Measurements from ENCODE around the gene GORASP2.

The GORASP2 gene

GRCh38 chr2:170928824-170929685, at the start of gene GORASP2:
GORASP2 (plus strand) TSS chr2:170929253; CDS start chr2:170929341, 88 bp downstream.
- peak within 1 kb of the TSS; percentile 97 for H3K9ac ChIP-seq (ENCODE audit: insufficient read length, low read depth)
- peaks cover 25% of the 10 kb centered on the region for H3K9me3 ChIP-seq (ENCODE audit: insufficient read depth, low read length)
- no peaks in the 10 kb centered on the region for H3K4me1 ChIP-seq (ENCODE audit: insufficient read depth, insufficient read length)
- H3K36me3 ChIP-seq (ENCODE audit: insufficient read depth, insufficient read length, low read length): peaks cover 25% of the 10 kb centered on the region
- H3K27me3 ChIP-seq (ENCODE audit: insufficient read depth, insufficient read length): no peaks in the 10 kb centered on the region
- H3K4me3 ChIP-seq (ENCODE audit: insufficient read length, low read depth): peak within 1 kb of the TSS; percentile 87
- TF ChIP-seq ZNF274 (IDR thresholded peaks at IDR 0.05; ENCODE audit: low read depth, low read length) (no peak), YY1 (IDR thresholded peaks at IDR 0.05; ENCODE audit: insufficient read depth, insufficient read length) (no peak), SUZ12 (IDR thresholded peaks at IDR 0.05; ENCODE audit: extremely low read depth, insufficient read depth, insufficient read length) (no peak)
- DNase-seq (ENCODE audit: low read depth, low spot score): peak; percentile 99

- H3K9ac ChIP-seq (ENCODE audit: insufficient read length, low read depth): no peak overlapping the region
- TF ChIP-seq ZNF274 (IDR thresholded peaks at IDR 0.05; ENCODE audit: low read depth, low read length): no peak
- TF ChIP-seq SUZ12 (IDR thresholded peaks at IDR 0.05; ENCODE audit: extremely low read depth, insufficient read depth, insufficient read length): no peak
- TF ChIP-seq YY1 (IDR thresholded peaks at IDR 0.05; ENCODE audit: insufficient read depth, insufficient read length): no peak
- H3K4me3 ChIP-seq (ENCODE audit: insufficient read length, low read depth): no peak overlapping the region
- H3K9me3 ChIP-seq (ENCODE audit: insufficient read depth, low read length): no peaks in the 10 kb centered on the region
- DNase-seq (ENCODE audit: low read depth, low spot score): no peak
- no peaks in the 10 kb centered on the region for H3K36me3 ChIP-seq (ENCODE audit: insufficient read depth, insufficient read length, low read length)
- H3K4me1 ChIP-seq (ENCODE audit: insufficient read depth, insufficient read length): no peaks in the 10 kb centered on the region
- no peaks in the 10 kb centered on the region for H3K27me3 ChIP-seq (ENCODE audit: insufficient read depth, insufficient read length)
These were observed 47.2 kb upstream of the GORASP2 start for GRCh38 chr2:170881840-170882239.

GRCh38 chr2:170882758-170883157, 46.3 kb upstream of the GORASP2 start:
- no peaks in the 10 kb centered on the region for H3K4me1 ChIP-seq (ENCODE audit: insufficient read depth, insufficient read length)
- no peaks in the 10 kb centered on the region for H3K9me3 ChIP-seq (ENCODE audit: insufficient read depth, low read length)
- TF ChIP-seq SUZ12 (IDR thresholded peaks at IDR 0.05; ENCODE audit: extremely low read depth, insufficient read depth, insufficient read length) (no peak), YY1 (IDR thresholded peaks at IDR 0.05; ENCODE audit: insufficient read depth, insufficient read length) (no peak), ZNF274 (IDR thresholded peaks at IDR 0.05; ENCODE audit: low read depth, low read length) (no peak)
- DNase-seq (ENCODE audit: low read depth, low spot score): no peak
- no peak overlapping the region for H3K9ac ChIP-seq (ENCODE audit: insufficient read length, low read depth)
- H3K36me3 ChIP-seq (ENCODE audit: insufficient read depth, insufficient read length, low read length): no peaks in the 10 kb centered on the region
- H3K27me3 ChIP-seq (ENCODE audit: insufficient read depth, insufficient read length): no peaks in the 10 kb centered on the region
- H3K4me3 ChIP-seq (ENCODE audit: insufficient read length, low read depth): no peak overlapping the region

- Histone ChIP-seq H3K4me1 (ENCODE audit: insufficient read depth, insufficient read length) (no peaks in the 10 kb centered on the region), H3K9ac (ENCODE audit: insufficient read length, low read depth) (no peak overlapping the region), H3K27me3 (ENCODE audit: insufficient read depth, insufficient read length) (no peaks in the 10 kb centered on the region), H3K9me3 (ENCODE audit: insufficient read depth, low read length) (no peaks in the 10 kb centered on the region), H3K4me3 (ENCODE audit: insufficient read length, low read depth) (no peak overlapping the region), H3K36me3 (ENCODE audit: insufficient read depth, insufficient read length, low read length) (no peaks in the 10 kb centered on the region)
- DNase-seq (ENCODE audit: low read depth, low spot score): no peak
- TF ChIP-seq SUZ12 (IDR thresholded peaks at IDR 0.05; ENCODE audit: extremely low read depth, insufficient read depth, insufficient read length) (no peak), YY1 (IDR thresholded peaks at IDR 0.05; ENCODE audit: insufficient read depth, insufficient read length) (no peak), ZNF274 (IDR thresholded peaks at IDR 0.05; ENCODE audit: low read depth, low read length) (no peak)
These were observed 45.4 kb upstream of the GORASP2 start for GRCh38 chr2:170883683-170884082.

GRCh38 chr2:170885130-170885791, 43.8 kb upstream of the GORASP2 start:
- H3K9ac ChIP-seq (ENCODE audit: insufficient read length, low read depth): no peak overlapping the region
- TF ChIP-seq ZNF274 (IDR thresholded peaks at IDR 0.05; ENCODE audit: low read depth, low read length) (no peak), SUZ12 (IDR thresholded peaks at IDR 0.05; ENCODE audit: extremely low read depth, insufficient read depth, insufficient read length) (no peak), YY1 (IDR thresholded peaks at IDR 0.05; ENCODE audit: insufficient read depth, insufficient read length) (no peak)
- DNase-seq (ENCODE audit: low read depth, low spot score): no peak

GRCh38 chr2:170886386-170886785, 42.7 kb upstream of the GORASP2 start:
- no peak overlapping the region for H3K9ac ChIP-seq (ENCODE audit: insufficient read length, low read depth)
- H3K4me1 ChIP-seq (ENCODE audit: insufficient read depth, insufficient read length): no peaks in the 10 kb centered on the region
- H3K27me3 ChIP-seq (ENCODE audit: insufficient read depth, insufficient read length): no peaks in the 10 kb centered on the region
- no peak for TF ChIP-seq ZNF274 (IDR thresholded peaks at IDR 0.05; ENCODE audit: low read depth, low read length)
- no peak for TF ChIP-seq SUZ12 (IDR thresholded peaks at IDR 0.05; ENCODE audit: extremely low read depth, insufficient read depth, insufficient read length)
- no peak for TF ChIP-seq YY1 (IDR thresholded peaks at IDR 0.05; ENCODE audit: insufficient read depth, insufficient read length)
- H3K36me3 ChIP-seq (ENCODE audit: insufficient read depth, insufficient read length, low read length): no peaks in the 10 kb centered on the region
- no peak overlapping the region for H3K4me3 ChIP-seq (ENCODE audit: insufficient read length, low read depth)
- no peaks in the 10 kb centered on the region for H3K9me3 ChIP-seq (ENCODE audit: insufficient read depth, low read length)
- DNase-seq (ENCODE audit: low read depth, low spot score): no peak

More at GRCh38 chr2:170885130-170885791, 43.8 kb upstream of the GORASP2 start:
- H3K27me3 ChIP-seq (ENCODE audit: insufficient read depth, insufficient read length): no peaks in the 10 kb centered on the region
- H3K4me1 ChIP-seq (ENCODE audit: insufficient read depth, insufficient read length): no peaks in the 10 kb centered on the region
- no peaks in the 10 kb centered on the region for H3K36me3 ChIP-seq (ENCODE audit: insufficient read depth, insufficient read length, low read length)
- H3K9me3 ChIP-seq (ENCODE audit: insufficient read depth, low read length): no peaks in the 10 kb centered on the region
- no peak overlapping the region for H3K4me3 ChIP-seq (ENCODE audit: insufficient read length, low read depth)

- Histone ChIP-seq H3K4me1 (ENCODE audit: insufficient read depth, insufficient read length) (no peaks in the 10 kb centered on the region), H3K4me3 (ENCODE audit: insufficient read length, low read depth) (no peak overlapping the region), H3K9ac (ENCODE audit: insufficient read length, low read depth) (no peak overlapping the region), H3K27me3 (ENCODE audit: insufficient read depth, insufficient read length) (no peaks in the 10 kb centered on the region), H3K9me3 (ENCODE audit: insufficient read depth, low read length) (no peaks in the 10 kb centered on the region), H3K36me3 (ENCODE audit: insufficient read depth, insufficient read length, low read length) (no peaks in the 10 kb centered on the region)
- TF ChIP-seq ZNF274 (IDR thresholded peaks at IDR 0.05; ENCODE audit: low read depth, low read length): no peak
- TF ChIP-seq YY1 (IDR thresholded peaks at IDR 0.05; ENCODE audit: insufficient read depth, insufficient read length): no peak
- no peak for TF ChIP-seq SUZ12 (IDR thresholded peaks at IDR 0.05; ENCODE audit: extremely low read depth, insufficient read depth, insufficient read length)
- no peak for DNase-seq (ENCODE audit: low read depth, low spot score)
These were observed 41.6 kb upstream of the GORASP2 start for GRCh38 chr2:170887496-170887895.

Measured in NT2/D1 (cell line).